Kidney capillary endothelial cell (primary cell): Measurements from ENCODE around the gene ADGRL2.

Experiments used
- DNase-seq: peaks from one replicate; pipeline ENCODE4 v3.0.0-alpha.2; 2018; ENCODE audit warnings: low spot score

The ADGRL2 gene

GRCh38 chr1:81912383-81912782, 111.6 kb downstream of the ADGRL2 start:
- no peak for DNase-seq

- DNase-seq, result no peak
Observed at GRCh38 chr1:81915937-81916336, 115.2 kb downstream of the ADGRL2 start.

DNA sequence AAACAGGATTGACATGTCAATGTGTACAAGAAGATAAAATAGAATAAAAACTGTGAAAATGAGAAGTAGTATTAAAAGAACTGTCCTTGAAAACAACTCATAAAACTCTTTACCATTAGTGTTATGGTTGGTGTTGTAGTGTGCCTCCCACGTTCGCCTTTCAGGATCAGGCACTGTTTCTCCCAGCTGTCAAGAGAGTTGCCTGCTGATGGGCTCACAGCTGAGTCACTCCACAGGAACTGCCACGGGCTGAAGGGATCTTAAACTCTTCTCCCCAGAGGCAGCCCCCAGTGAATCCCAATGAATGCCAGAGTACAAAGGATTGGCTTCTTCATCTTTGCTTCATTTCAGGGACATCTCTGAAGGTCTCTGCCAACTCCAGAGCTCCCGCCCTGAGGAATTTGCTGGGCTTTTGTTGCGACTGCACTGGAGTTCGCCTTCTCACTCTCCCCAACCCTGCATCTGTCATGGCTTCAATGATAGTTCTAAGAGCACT, 119.6 kb downstream of the ADGRL2 start:
- peak; percentile 30 for DNase-seq

DNA sequence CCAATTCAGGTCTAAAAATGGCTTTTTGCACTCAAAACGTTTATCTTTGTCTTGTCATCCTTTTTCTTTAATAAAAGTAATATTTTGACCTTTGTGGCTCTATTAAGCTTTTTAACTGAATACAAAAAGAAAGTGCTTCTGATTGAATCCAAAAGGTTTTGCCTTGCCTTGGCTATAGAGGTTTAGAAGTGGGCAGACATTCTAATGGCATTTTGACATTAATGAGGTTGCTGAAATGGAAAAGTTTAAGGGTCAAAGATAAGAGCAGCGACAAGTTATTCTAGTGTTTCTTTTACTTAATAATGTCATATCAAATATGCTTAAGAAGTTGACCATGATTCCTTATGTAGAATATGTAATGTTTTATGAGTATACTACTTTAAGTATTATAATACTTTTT, 120.2 kb downstream of the ADGRL2 start:
- DNase-seq, result no peak

GRCh38 chr1:81921344-81921743, 120.6 kb downstream of the ADGRL2 start:
- no peak for DNase-seq

DNA sequence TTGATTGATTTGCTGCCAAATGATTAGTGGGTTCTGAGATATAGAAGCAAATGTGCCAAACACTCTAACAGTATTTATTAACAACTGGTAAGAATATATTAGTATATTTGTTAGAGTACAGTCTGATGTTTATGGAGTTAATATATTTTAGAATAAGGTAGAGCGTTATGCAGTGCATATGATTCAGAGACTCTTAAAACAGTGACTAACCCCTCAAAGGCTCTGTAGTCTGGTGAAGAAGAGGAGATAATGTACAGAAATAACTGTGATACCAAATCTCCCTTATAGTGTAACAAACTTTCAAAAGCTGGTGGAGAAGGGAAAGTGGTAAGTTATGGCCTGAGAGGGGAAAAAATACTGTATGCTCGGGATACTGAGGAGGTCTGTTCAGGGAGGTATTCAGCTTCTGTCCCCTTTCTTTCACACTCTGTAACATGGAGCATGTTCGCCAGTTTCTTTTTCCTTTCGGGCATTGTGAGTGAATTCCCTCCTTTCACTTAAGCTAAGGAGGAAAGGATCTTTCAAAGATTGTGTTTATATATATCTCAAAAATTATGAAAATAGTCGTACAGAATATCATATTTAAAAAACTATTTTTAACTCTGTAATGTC, 121.2 kb downstream of the ADGRL2 start:
- no peak for DNase-seq

DNA sequence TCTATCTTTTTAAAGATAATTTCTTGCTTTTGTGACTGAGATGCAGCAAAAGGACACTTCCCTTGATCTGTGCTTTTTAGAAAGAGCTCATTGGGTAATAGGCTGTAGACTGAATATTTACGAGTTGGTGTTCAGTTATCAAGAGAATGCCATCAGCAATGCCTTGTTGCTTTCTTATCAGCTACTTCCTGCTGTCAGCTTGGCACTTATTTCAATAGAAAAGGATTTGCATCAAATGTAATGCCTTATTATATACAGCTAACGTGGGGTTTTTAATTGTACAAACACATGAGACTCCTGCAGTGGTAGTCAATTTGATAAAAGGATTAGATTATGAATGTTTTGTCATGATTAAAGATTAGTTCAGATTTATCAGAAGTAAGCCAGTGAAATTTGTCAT, 122.2 kb downstream of the ADGRL2 start:
- no peak for DNase-seq

DNA sequence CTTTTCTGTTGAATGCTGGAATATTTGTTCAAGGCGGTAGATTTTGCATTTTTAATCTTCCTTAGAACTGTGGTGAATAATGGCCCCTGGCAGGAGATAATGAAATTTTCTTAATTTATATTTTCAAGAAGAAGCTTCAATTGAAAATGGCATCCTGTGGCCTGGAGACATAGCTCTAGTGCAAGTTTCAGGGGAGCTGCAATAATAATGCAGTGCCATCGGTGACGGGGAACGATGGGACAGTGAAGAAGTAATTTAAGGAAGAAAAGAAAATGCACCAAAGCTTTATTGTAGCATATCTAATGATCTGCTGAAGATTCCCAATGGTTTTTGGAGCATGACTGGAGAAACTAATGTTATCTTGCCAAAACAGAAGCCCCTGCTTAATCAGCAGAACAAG, 128.4 kb downstream of the ADGRL2 start:
- no peak for DNase-seq

DNA sequence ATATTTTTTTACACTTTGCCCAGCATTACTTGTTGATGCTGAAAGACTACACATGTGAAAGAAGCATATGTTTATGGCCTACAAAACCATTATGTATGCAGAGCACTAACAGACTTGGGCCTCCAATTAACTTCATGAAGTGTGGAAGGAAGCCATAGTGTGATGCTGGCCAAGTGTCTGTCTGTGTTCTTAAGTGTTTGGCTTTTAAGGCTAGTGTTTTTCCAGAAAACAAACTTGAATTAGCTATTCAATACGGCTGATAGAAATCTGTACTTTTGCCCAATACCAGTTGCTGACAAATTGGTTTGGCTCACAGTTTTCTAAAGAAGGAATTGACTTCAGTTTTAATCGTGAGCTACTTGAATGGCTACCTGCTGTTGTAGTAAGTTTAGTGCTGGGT, 136.1 kb downstream of the ADGRL2 start:
- DNase-seq, result no peak

- no peak for DNase-seq
Observed at GRCh38 chr1:81937791-81938450, 137.2 kb downstream of the ADGRL2 start.

DNA sequence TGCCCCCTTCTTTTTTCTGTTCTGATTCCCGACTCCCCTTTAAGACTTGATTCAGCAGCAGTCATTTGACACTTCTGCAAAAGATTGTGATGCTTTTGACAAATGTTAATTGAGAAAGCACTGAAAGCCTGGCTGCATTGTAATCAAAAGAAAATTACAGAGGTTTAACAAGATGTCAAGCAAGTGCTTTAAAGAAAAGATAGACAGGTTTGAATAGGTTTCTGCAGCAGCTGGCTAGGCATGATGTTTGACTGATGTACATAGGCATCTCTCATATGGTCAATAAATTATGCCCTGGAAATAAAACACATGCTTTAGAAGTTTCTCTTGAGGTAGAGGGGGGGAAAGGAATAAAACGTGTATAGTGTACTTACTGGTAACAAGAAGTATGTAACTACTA, 147.8 kb downstream of the ADGRL2 start:
- no peak for DNase-seq

DNA sequence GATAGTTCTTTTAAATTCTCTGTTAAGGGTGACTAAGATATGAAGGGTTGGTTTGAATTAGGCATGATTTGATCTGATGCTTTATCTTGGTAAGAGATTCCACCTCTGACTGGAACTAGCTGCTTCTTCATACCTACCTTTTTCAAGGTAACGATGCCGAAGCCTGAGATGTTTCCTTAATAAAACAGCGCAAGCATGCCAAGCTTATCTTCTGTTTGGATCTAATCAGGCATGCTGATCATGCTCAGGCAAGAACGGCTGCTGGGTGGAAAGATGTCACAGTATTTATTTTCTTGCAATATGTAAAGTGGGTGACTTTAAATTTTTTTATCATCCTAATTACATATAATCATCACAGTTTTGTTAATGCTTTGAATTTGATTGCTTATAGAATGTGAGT, 148.7 kb downstream of the ADGRL2 start:
- no peak for DNase-seq

DNA sequence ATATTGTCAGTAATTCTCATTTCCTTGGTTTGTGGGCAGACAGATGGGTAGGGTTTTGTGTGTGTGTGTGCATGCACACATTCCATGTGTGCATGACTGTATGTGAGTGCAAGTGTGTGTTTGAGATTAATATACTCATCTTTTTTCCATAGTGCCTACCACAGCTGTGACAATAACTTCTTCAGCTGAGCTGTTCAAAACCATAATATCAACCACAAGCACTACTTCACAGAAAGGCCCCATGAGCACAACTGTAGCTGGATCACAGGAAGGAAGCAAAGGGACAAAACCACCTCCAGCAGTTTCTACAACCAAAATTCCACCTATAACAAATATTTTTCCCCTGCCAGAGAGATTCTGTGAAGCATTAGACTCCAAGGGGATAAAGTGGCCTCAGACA, 149.3 kb downstream of the ADGRL2 start:
- DNase-seq, result no peak

DNA sequence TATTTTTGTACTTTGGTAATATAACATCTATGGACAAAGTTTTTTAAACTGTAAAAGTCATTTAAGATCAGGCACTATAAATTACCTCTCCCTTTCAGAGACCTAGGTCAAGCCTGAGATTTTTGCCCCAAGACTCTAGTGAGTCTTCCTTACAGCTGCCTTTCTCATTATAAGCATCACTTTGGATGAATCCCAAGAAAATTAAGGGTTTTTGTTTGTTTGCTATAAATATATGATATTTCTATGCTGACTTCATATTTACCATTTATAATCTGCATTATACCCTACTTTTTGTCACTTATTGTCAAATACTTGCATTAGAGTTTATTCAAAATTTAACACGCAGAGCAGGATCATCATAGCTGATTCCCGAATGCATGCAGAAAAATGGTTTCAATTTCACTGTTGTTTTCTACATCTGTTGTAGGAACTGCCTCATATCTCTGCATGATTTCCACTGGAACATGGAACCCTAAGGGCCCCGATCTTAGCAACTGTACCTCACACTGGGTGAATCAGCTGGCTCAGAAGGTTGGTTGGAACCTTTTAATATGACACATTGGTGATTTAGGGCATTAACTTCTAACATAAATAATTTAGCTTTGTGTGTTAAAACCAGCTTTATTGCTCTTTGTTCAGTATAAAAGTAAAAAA, 150.0 kb downstream of the ADGRL2 start:
- DNase-seq, result no peak

- DNase-seq, result no peak
Observed at GRCh38 chr1:81954534-81955020, 153.8 kb downstream of the ADGRL2 start.

DNA sequence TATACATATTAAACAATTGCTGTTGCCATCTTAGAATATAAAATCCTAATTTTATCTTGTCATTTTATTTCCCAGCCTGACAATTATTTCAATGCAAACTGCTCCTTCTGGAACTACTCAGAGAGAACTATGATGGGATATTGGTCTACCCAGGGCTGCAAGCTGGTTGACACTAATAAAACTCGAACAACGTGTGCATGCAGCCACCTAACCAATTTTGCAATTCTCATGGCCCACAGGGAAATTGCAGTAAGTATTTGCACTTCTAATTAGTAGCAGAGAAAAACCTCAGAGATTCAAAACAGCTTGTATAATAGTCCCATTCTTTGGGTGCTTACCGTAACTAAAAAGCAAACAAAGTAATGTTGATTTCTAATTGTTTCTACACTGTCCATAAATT, 167.2 kb downstream of the ADGRL2 start:
- DNase-seq, result no peak

DNA sequence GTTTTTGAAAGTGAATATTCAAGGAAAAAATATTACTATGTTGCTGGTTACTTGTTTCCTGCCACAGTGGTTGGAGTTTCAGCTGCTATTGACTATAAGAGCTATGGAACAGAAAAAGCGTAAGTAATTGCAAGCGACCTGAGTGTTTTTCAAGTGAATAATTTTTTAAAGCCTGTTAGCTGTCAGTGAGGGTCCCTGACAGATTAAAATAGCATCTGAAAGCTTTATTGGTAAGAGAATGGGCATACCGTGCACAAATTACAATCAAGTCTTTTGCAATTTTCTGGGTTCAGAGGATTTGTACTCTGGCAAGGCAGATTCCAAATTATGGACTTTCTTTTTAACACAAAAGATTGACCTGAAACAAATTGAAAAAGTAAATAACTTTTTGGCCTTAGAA, 169.7 kb downstream of the ADGRL2 start:
- no peak for DNase-seq

DNA sequence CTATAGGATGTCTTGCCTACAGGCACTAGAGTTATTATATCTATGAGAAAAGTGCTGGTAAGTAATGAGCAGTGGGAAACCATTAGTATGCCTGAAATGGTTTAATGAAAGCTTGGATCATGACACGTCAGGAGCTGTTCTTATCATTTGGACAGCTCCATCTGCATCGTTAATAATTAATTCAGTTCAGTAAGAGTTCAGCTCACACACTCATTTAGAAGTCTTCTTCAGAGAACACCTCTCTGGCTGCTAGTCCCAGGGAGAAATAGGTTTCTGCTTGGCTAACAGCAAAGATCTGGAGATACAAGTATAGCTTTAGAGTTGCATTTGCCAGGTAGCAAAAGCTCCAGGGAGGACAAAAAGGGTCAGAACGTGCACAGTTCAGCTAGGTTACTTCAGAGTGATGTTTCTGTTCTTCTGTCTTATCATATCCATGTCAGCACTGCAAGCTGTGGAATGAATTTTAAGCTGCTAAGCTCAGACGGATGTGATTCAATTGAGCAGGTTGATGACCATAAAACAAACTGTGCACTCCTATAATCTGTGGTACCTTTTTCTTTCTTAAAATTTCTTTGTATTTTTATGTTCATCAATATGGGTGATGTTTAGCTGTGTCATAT, 173.6 kb downstream of the ADGRL2 start:
- DNase-seq, result no peak

DNA sequence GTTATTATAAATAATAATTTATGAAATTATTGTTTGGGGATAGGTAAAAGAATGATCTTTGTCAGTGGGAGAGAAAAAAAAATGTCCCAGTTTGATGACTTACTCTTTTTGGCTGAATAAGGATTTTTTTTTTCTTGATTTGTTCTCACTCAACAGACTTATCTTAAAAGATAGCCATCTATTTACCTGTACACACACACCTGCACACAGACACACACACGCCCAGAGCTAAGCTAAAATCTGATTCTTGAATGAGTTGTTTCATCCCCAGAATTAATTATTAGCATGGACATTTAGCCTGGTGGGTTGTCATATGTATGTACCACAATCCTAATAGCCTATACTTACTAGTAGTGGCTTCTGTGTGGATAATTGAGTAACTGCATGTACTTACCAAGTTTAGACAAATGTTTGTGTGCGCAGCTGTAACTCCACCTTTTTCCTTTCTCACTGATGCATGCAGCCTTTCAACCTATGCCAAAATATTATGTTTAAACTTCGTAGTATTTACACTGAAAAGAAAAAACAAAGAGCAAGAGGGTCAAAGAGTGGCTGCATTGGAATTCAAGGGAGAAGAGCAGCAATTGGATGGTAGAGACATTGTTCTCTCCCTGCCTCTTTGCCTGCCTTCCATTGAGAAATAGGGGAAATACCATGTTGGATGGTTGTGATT, 174.3 kb downstream of the ADGRL2 start:
- DNase-seq, result no peak

GRCh38 chr1:81976539-81976938, 175.8 kb downstream of the ADGRL2 start:
- DNase-seq, result no peak

- DNase-seq, result no peak
Observed at GRCh38 chr1:81978945-81979344, 178.2 kb downstream of the ADGRL2 start.

DNA sequence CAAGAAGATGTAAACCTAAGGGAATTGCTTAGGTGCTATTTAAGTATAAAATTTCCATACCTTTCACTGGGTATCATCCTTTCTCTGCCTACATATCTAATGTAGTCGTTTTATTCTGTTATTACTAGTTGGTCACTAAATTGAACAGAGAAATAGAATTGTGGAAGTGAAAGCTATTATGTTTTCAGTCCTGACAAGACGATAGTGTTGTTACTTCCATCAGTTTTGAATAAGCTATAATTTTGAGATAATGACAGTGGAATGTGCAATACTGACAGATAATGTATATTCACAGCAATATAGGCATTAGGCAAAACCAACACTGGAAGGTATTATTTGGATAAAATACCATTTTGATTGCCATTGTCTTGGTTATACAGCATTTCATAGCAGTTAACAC, 181.8 kb downstream of the ADGRL2 start:
- DNase-seq, result no peak
